Endothelial cell of umbilical vein (primary cell): ENCODE data around the gene ZCRB1. TPM values are rescaled to one million over a fixed set of nuclear protein-coding genes. Genes with fewer than 3 reads are reported as not detected.

ENCODE experiments used
- BruUV-seq: library from RNA; stranded (reverse); fragments of 400-500 nt; replicated peaks from 2 replicates; lab custom pipeline; 2021; lab: Mats Ljungman, UMichigan
- CTCF ChIA-PET: fragments of 300-600, 350-600 bp; sonication (Branson Sonifier 250); formaldehyde crosslinking; loops from one replicate; lab custom pipeline; 2021; ENCODE audit warnings: antibody characterized with exemption, inconsistent platforms; lab: Charles Lee
- POLR2A ChIA-PET: fragments of 300-600, 350-600 bp; sonication (Branson Sonifier 250); formaldehyde crosslinking; loops from one replicate; lab custom pipeline; 2021; ENCODE audit warnings: antibody characterized with exemption, inconsistent platforms; lab: Charles Lee
- DNase-seq: peaks from one replicate; pipeline ENCODE4 v3.0.0-alpha.2; 2011; ENCODE audit warnings: low read depth, low spot score
- FAIRE-seq: peaks from 2 replicates; lab custom pipeline; 2011; peaks lifted over from hg19 to GRCh38; lab: Jason Lieb, UNC
- H2AFZ ChIP-seq: 2 replicates; pipeline ENCODE4 v1.6.0; 2012; ENCODE audit warnings: low read depth, low read length, control low read depth, inconsistent platforms
- H3K27ac ChIP-seq: 2 replicates; pipeline ENCODE4 v1.5.1; 2011; ENCODE audit warnings: low read depth, mild to moderate bottlenecking, control low read depth, low read length, moderate library complexity; ENCODE audit not compliant: insufficient read depth
- H3K27me3 ChIP-seq, 2 experiments: 2 replicates each; pipeline versions ENCODE4 v1.6.0 to v1.6.1; 2011; ENCODE audit warnings: low read length in 2 of 2, mixed read lengths in 1 of 2; ENCODE audit not compliant: control insufficient read depth in 2 of 2, insufficient read depth in 2 of 2
- H3K36me3 ChIP-seq, 2 experiments: 2 replicates in 1 of 2; 3 replicates in 1 of 2; pipeline ENCODE4 v1.5.1; 2011; ENCODE audit warnings: low read length in 2 of 2, mild to moderate bottlenecking in 1 of 2, moderate library complexity in 1 of 2; ENCODE audit not compliant: control insufficient read depth in 2 of 2, insufficient read depth in 2 of 2; ENCODE audit errors: extremely low read depth in 1 of 2
- H3K4me1 ChIP-seq: 3 replicates; pipeline ENCODE4 v1.5.1; 2011; ENCODE audit warnings: mild to moderate bottlenecking, low read length; ENCODE audit not compliant: control insufficient read depth, insufficient read depth; ENCODE audit errors: extremely low read depth
- H3K4me2 ChIP-seq: 2 replicates; pipeline ENCODE4 v1.6.1; 2011; ENCODE audit warnings: low read length, control low read depth, mixed read lengths; ENCODE audit not compliant: insufficient read depth
- H3K4me3 ChIP-seq, 3 experiments: fragments of 200-600 bp in 1 of 3; sonication (generic), shearing (Covaris generic) in 1 of 3; replicated peaks in 1 of 3; 2 replicates each; pipeline ENCODE4 v1.5.1; 2011 to 2016; ENCODE audit warnings: control low read depth in 3 of 3, low read length in 3 of 3, mild to moderate bottlenecking in 2 of 3, inconsistent platforms in 1 of 3, low read depth in 1 of 3, moderate library complexity in 1 of 3; ENCODE audit not compliant: insufficient read depth in 1 of 3
- H3K79me2 ChIP-seq: 2 replicates; pipeline ENCODE4 v1.6.0; 2012; ENCODE audit warnings: low read length, inconsistent platforms; ENCODE audit not compliant: control insufficient read depth, insufficient read depth
- H3K9ac ChIP-seq: replicated peaks from 2 replicates; pipeline ENCODE3; 2011; ENCODE audit warnings: low read length, control low read depth; ENCODE audit not compliant: insufficient read depth; ENCODE audit errors: extremely low read depth
- H3K9me1 ChIP-seq: replicated peaks from 3 replicates; pipeline ENCODE4 v1.6.0; 2011; ENCODE audit warnings: mild to moderate bottlenecking, low read length; ENCODE audit not compliant: control insufficient read depth, insufficient read depth; ENCODE audit errors: extremely low read depth
- H3K9me3 ChIP-seq: replicated peaks from 2 replicates; pipeline ENCODE4 v1.5.1; 2012; ENCODE audit warnings: low read length, inconsistent platforms; ENCODE audit not compliant: control insufficient read depth, insufficient read depth
- H4K20me1 ChIP-seq: replicated peaks from 2 replicates; pipeline ENCODE3; 2011; ENCODE audit warnings: mild to moderate bottlenecking, low read length; ENCODE audit not compliant: control insufficient read depth, insufficient read depth; ENCODE audit errors: extremely low read depth
- CTCF ChIP-seq, 2 donors: IDR thresholded peaks; 1 replicate in 1 of 2; 2 replicates in 1 of 2; pipeline ENCODE4 v1.5.1; 2011; ENCODE audit warnings: low read length in 2 of 2, mild to moderate bottlenecking in 2 of 2, moderate library complexity in 2 of 2, control low read depth in 1 of 2, inconsistent platforms in 1 of 2, low read depth in 1 of 2; ENCODE audit not compliant: insufficient read depth in 1 of 2; ENCODE audit errors: extremely low read depth in 1 of 2
- GATA2 ChIP-seq: IDR thresholded peaks from 2 replicates; pipeline ENCODE4 v1.7.0; 2011; ENCODE audit warnings: low read depth, mild to moderate bottlenecking, moderate library complexity, mixed read lengths, low read length; ENCODE audit not compliant: insufficient read length, insufficient read depth
- POLR2A ChIP-seq: IDR thresholded peaks from 2 replicates; pipeline ENCODE4 v1.6.1; 2012; ENCODE audit warnings: low read depth, mild to moderate bottlenecking, control low read depth, low read length
- dilution Hi-C: fragments of 300-500 bp; cut with MboI; formaldehyde crosslinking; loops from one replicate; pipeline ENCODE4 v1.15.0; 2019; ENCODE audit warnings: low sequenced_read_pairs; ENCODE audit not compliant: extremely low pct_ligation_motif_present
- intact Hi-C: fragments of 100-400 bp; cut with micrococcal nuclease; formaldehyde crosslinking; loops from one replicate; pipeline ENCODE4 v1.10.0; 2022
- microRNA-seq: library from miRNA; unstranded; fragments of <30 nt; microRNA quantifications from one replicate; pipeline ENCODE4 v1.2.0, GENCODE V29; 2021; ENCODE audit warnings: borderline number of aligned reads, borderline replicate concordance
- polyA plus RNA-seq, 4 experiments: library from polyadenylated mRNA; depleted of rRNA in 3 of 4; stranded (reverse) in 3 of 4; unstranded in 1 of 4; fragments of >200 nt; gene quantifications; 2 replicates each; pipeline versions ENCODE4 v1.2.1 to v1.2.3, GENCODE V29; 2011 to 2012; ENCODE audit warnings: missing spikeins in 1 of 4
- small RNA-seq: library from RNA; depleted of rRNA; stranded (forward); fragments of <200 nt; gene quantifications from one replicate; pipeline ENCODE3, GENCODE V24; 2012; ENCODE audit warnings: low replicate concordance, low read depth; ENCODE audit not compliant: insufficient read depth, insufficient read length
- total RNA-seq: library from RNA; stranded (reverse); gene quantifications from 2 replicates; pipeline ENCODE4 v1.2.3, GENCODE V29; 2021

Gene ZCRB1
- total and polyA plus RNA-seq, 2 donors (not counting 3 experiments of a cell fraction or from before 2014, with no cell fraction given) = 13.2 to 55.3 TPM

- no TSS peak for BruUV-seq
- H3K79me2 ChIP-seq = no peaks in the 10 kb centered on the region
- no peaks in the 10 kb centered on the region for H3K9me1 ChIP-seq
- no peak overlapping the region for H2AFZ ChIP-seq
- no peak overlapping the region for H3K4me3 ChIP-seq
- TF ChIP-seq GATA2 (no peak), CTCF (IDR thresholded peaks at IDR 0.05; ENCODE audit: extremely low read depth in 1 of 2, insufficient read depth in 1 of 2, low read depth in 1 of 2, low read length in 2 of 2) (no peak), POLR2A (no peak)
- POLR2A ChIA-PET = no interaction called here
- no peak overlapping the region for H3K4me2 ChIP-seq
- H3K27ac ChIP-seq = no peak overlapping the region
- CTCF ChIA-PET = interaction anchor here (1.7 kb wide), 1 partner anchor 11 kb away, joined by 6 read pairs; no protein-coding TSS in a partner anchor
- H3K9me3 ChIP-seq = no peaks in the 10 kb centered on the region
- no peak overlapping the region for H3K9ac ChIP-seq
- no peaks in the 10 kb centered on the region for H3K36me3 ChIP-seq
- no peak for DNase-seq
- intact Hi-C loops (loop anchor here (2.0 kb wide), 1 partner anchor 61 kb away; no protein-coding TSS in a partner anchor), dilution Hi-C loops (no loop called here)
- H3K27me3 ChIP-seq = no peaks in the 10 kb centered on the region
- no peak for FAIRE-seq
- no peaks in the 10 kb centered on the region for H3K4me1 ChIP-seq
- H4K20me1 ChIP-seq = no peaks in the 10 kb centered on the region
Measured at GRCh38 chr12:42262271-42262670, 63.6 kb downstream of the ZCRB1 start.

Small RNAs within 50 kb of the gene (microRNA-seq; reads per million reads assigned to microRNA genes)
- gene MIR7851 = not detected

Small RNAs within 50 kb of the gene (small RNA-seq; reads per million reads assigned to genes)
- gene MIR7851 (not detected), gene RF00090 (not detected)

Other genes starting within 250 kb of the ZCRB1 start
- 23.0 and 23.4 TPM in 2 replicates for gene GXYLT1, start 181.2 kb downstream of the ZCRB1 start, total RNA-seq
- gene GXYLT1, start 181.2 kb downstream of the ZCRB1 start, polyA plus RNA-seq = 4.4 and 6.8 TPM in 2 replicates
- gene YAF2, start 87.8 kb downstream of the ZCRB1 start, total RNA-seq = 29.2 and 29.5 TPM in 2 replicates
- gene YAF2, start 87.8 kb downstream of the ZCRB1 start, polyA plus RNA-seq = 4.6 and 6.9 TPM in 2 replicates
- 58.0 and 62.2 TPM in 2 replicates for gene PPHLN1, start 73 bp upstream of the ZCRB1 start, total RNA-seq
- gene PPHLN1, start 73 bp upstream of the ZCRB1 start, polyA plus RNA-seq = 19.5 and 23.4 TPM in 2 replicates